Fibroblast of lung (primary cell): Measurements from ENCODE around the gene RPS14.

Experiments
- CTCF ChIP-seq, 2 donors: IDR thresholded peaks in 1 of 2; conservative IDR thresholded peaks in 1 of 2; 1 replicate in 1 of 2; 2 replicates in 1 of 2; pipeline ENCODE4 v1.5.1; 2011 to 2012; ENCODE audit warnings: low read length in 2 of 2, control low read depth in 1 of 2, inconsistent platforms in 1 of 2, low read depth in 1 of 2, mild to moderate bottlenecking in 1 of 2
- EZH2 ChIP-seq: IDR thresholded peaks from 2 replicates; pipeline ENCODE4 v1.5.1; 2012; ENCODE audit warnings: low read length, control low read depth, mild to moderate bottlenecking; ENCODE audit errors: missing control alignments

DNA sequence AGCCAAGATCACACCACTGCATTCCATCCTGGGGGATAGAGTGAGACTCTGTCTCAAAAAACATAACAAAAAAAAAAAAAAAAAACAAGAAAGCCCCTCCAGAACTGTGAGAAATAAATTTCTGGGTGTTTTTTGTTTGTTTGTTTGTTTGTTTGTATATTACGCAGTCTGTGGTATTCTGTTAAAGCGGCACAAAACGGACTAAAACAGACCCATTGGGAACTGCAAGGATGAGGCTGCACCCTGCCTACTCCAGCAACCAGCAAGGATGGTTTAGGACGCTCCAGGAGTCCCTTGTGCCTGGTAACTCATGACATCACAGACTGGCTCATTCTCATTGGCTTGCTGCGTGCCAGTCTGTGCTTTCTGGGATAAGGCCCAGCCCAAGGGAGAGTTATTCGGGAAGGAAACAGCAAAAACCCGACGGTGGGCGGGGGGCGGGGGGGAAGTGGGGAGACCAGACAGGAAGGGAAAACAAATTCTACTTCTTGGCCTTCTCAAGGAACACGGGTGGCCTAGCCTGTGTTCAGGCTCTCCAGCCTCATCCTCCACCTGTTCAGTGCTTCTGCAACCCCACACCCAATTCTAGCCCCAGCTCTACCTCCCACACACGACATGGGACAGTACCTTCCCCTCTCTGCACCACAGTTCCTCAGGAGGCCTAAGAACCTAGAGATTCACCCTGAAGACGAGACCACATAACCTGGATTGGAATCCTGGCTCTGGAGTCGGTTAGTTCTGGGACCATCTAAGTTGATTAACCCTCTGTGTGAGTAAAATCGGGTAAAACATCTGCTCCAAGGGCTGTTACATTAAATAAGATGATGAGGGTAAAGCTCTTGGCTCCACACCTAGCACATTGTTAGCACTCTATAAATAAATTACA is 39.7 kb downstream of the RPS14 start:
- TF ChIP-seq CTCF (conservative IDR thresholded peaks at IDR 0.05 in 1 of 2, IDR thresholded peaks at IDR 0.05 in 1 of 2; ENCODE audit: low read depth in 1 of 2, low read length in 2 of 2) (no peak), EZH2 (no peak)
